OCI-LY7 (cell line): ENCODE data around the gene GABRR2. TPM values are rescaled to one million over a fixed set of nuclear protein-coding genes. Genes with fewer than 3 reads are reported as not detected.

Experiments
- BruUV-seq: library from RNA; stranded (reverse); fragments of 400-500 nt; replicated peaks from 2 replicates; lab custom pipeline; 2021; lab: Mats Ljungman, UMichigan
- CTCF ChIA-PET: fragments of 300-600 bp; sonication (Branson Sonifier 250); formaldehyde crosslinking; loops from one replicate; lab custom pipeline; 2022; ENCODE audit warnings: antibody characterized with exemption; ENCODE audit not compliant: unreplicated experiment; lab: Charles Lee
- POLR2A ChIA-PET: fragments of 300-600 bp; sonication (Branson Sonifier 250); formaldehyde crosslinking; loops from one replicate; lab custom pipeline; 2022; ENCODE audit warnings: antibody characterized with exemption; lab: Charles Lee
- DNase-seq: peaks from one replicate; pipeline ENCODE4 v3.0.0-alpha.2; 2015; ENCODE audit warnings: low spot score
- H2AFZ ChIP-seq: fragments of 200-600 bp; sonication (generic), shearing (Covaris generic); 2 replicates; pipeline ENCODE4 v1.6.1; 2014; ENCODE audit warnings: mild to moderate bottlenecking, antibody characterized with exemption, low read length, moderate library complexity
- H3K27ac ChIP-seq: fragments of 200-600 bp; sonication (generic); 2 replicates; pipeline ENCODE4 v1.5.1; 2014; ENCODE audit warnings: mixed run types, low read depth, mild to moderate bottlenecking, moderate library complexity, low read length, inconsistent platforms; ENCODE audit not compliant: poor library complexity, severe bottlenecking
- H3K36me3 ChIP-seq: fragments of 200-600 bp; sonication (generic); 2 replicates; pipeline ENCODE4 v1.6.1; 2014; ENCODE audit warnings: mild to moderate bottlenecking, antibody characterized with exemption, low read length, moderate library complexity, mixed read lengths; ENCODE audit not compliant: insufficient read depth
- H3K4me1 ChIP-seq: fragments of 200-600 bp; sonication (generic); 2 replicates; pipeline ENCODE4 v1.5.1; 2014; ENCODE audit warnings: mild to moderate bottlenecking, low read length; ENCODE audit not compliant: insufficient read depth, poor library complexity, severe bottlenecking
- H3K4me2 ChIP-seq: fragments of 200-600 bp; sonication (generic); 2 replicates; pipeline ENCODE4 v1.6.1; 2014; ENCODE audit warnings: mild to moderate bottlenecking, low read length
- H3K4me3 ChIP-seq: fragments of 200-600 bp; sonication (generic); 2 replicates; pipeline ENCODE4 v1.5.1; 2014; ENCODE audit warnings: mild to moderate bottlenecking, low read depth, low read length; ENCODE audit not compliant: poor library complexity, severe bottlenecking
- H3K79me2 ChIP-seq: fragments of 200-600 bp; sonication (generic); 2 replicates; pipeline ENCODE4 v1.6.1; 2016; ENCODE audit warnings: low read depth, mild to moderate bottlenecking, low read length, moderate library complexity, mixed read lengths; ENCODE audit not compliant: insufficient read depth
- H3K9me2 ChIP-seq: fragments of 200-600 bp; sonication (generic); 2 replicates; pipeline ENCODE4 v1.6.1; 2016; ENCODE audit warnings: mild to moderate bottlenecking, low read length, mixed read lengths; ENCODE audit not compliant: insufficient read depth
- H3K9me3 ChIP-seq: fragments of 200-600 bp; sonication (generic); 2 replicates; pipeline ENCODE4 v1.6.1; 2014; ENCODE audit warnings: mild to moderate bottlenecking, mixed run types, low read length, mixed read lengths
- H4K20me1 ChIP-seq: fragments of 200-600 bp; sonication (generic); 2 replicates; pipeline ENCODE4 v1.6.1; 2014; ENCODE audit warnings: mild to moderate bottlenecking, antibody characterized with exemption, low read length, moderate library complexity, mixed read lengths; ENCODE audit not compliant: insufficient read depth
- CTCF ChIP-seq: fragments of 200-600 bp; sonication (generic); conservative IDR thresholded peaks from 2 replicates; pipeline ENCODE4 v1.5.1; 2014; ENCODE audit warnings: mild to moderate bottlenecking, antibody characterized with exemption, low read length, moderate library complexity, mixed read lengths
- EZH2phosphoT487 ChIP-seq: fragments of 200-600 bp; sonication (generic); IDR thresholded peaks from 2 replicates; pipeline ENCODE4 v1.6.1; 2018; ENCODE audit warnings: low read depth, borderline replicate concordance, mild to moderate bottlenecking, mixed run types, antibody characterized with exemption, low read length, moderate library complexity, mixed read lengths
- intact Hi-C: fragments of 100-400 bp; cut with micrococcal nuclease; formaldehyde crosslinking; loops from one replicate; pipeline ENCODE4 v1.10.0; 2022; ENCODE audit not compliant: unreplicated experiment
- total RNA-seq, 2 experiments: library from RNA; depleted of rRNA in 1 of 2; stranded (reverse); fragments of >200 nt in 1 of 2; shearing (Covaris generic) in 1 of 2; gene quantifications; 2 replicates each; pipeline ENCODE4 v1.2.3, GENCODE V29; 2014 to 2022

GABRR2 gene
- total RNA-seq, 2 experiments from 2014 or later, result 5.2 to 7.0 TPM

GRCh38 chr6:89355511-89356194 lies 40.6 kb upstream of the GABRR2 start:
- CTCF ChIA-PET, result no interaction called here
- Histone ChIP-seq H3K4me2 (peak overlapping the region; percentile 75), H3K4me3 (peak overlapping the region; percentile 52), H3K36me3 (peaks cover 11% of the 10 kb centered on the region), H4K20me1 (no peaks in the 10 kb centered on the region), H2AFZ (peak overlapping the region; percentile 17; the same call in 1 of the 2 replicates), H3K9me3 (no peaks in the 10 kb centered on the region), H3K9me2 (no peaks in the 10 kb centered on the region), H3K79me2 (peaks cover 61% of the 10 kb centered on the region), H3K27ac (peak overlapping the region; percentile 99), H3K4me1 (peaks cover 72% of the 10 kb centered on the region)
- BruUV-seq, result no TSS peak
- POLR2A ChIA-PET, result interaction anchor here (0.7 to 11.5 kb wide), 18 partner anchors 7 to 1507 kb away, joined by 3 to 242 read pairs (median 6); partner anchors contain the start of gene PNRC1
- no peak for DNase-seq
- intact Hi-C loops, result loop anchor here (2.0 to 10.0 kb wide), 5 partner anchors 208 to 1437 kb away; partner anchors contain the start of genes CNR1, PM20D2 and PNRC1
- TF ChIP-seq EZH2phosphoT487, result no peak
- no peak for TF ChIP-seq CTCF

GRCh38 chr6:89353702-89354392 lies 38.7 kb upstream of the GABRR2 start:
- Histone ChIP-seq H3K9me3 (peaks cover 6% of the 10 kb centered on the region; the same call in 1 of the 2 replicates), H3K4me2 (peak overlapping the region; percentile 75), H3K36me3 (peaks cover 26% of the 10 kb centered on the region), H2AFZ (no peak overlapping the region), H3K4me1 (peaks cover 69% of the 10 kb centered on the region), H3K4me3 (peak overlapping the region; percentile 78), H3K9me2 (no peaks in the 10 kb centered on the region), H4K20me1 (peaks cover 11% of the 10 kb centered on the region; the same call in 1 of the 2 replicates), H3K27ac (peak overlapping the region; percentile 99), H3K79me2 (peaks cover 74% of the 10 kb centered on the region)
- TF ChIP-seq CTCF (no peak), EZH2phosphoT487 (no peak)
- CTCF ChIA-PET, result interaction anchor here (0.7 kb wide), 1 partner anchor 1011 kb away, joined by 3 read pairs; no protein-coding TSS in a partner anchor
- BruUV-seq, result no TSS peak
- DNase-seq, result peak; percentile 86
- POLR2A ChIA-PET, result interaction anchor here (1.0 to 11.5 kb wide), 11 partner anchors 10 to 1437 kb away, joined by 3 to 242 read pairs (median 4); partner anchors contain the start of gene PNRC1
- intact Hi-C loops, result loop anchor here (5.0 to 10.0 kb wide), 3 partner anchors 943 to 1447 kb away; partner anchors contain the start of genes BACH2 and CNR1
